HepG2 (cell line): Measurements from ENCODE around the gene S100A11. TPM values are rescaled to one million over a fixed set of nuclear protein-coding genes. Genes with fewer than 3 reads are reported as not detected.

ENCODE experiments used
- ATAC-seq: fragments of 200-7000 bp; cut with Tn5 transposase; 3 replicates; pipeline ENCODE4 v1.9.1; 2020; ENCODE audit warnings: mild to moderate bottlenecking, moderate library complexity
- BruUV-seq: library from RNA; stranded (reverse); fragments of 400-500 nt; replicated peaks from 2 replicates; lab custom pipeline; 2021; lab: Mats Ljungman, UMichigan
- CTCF ChIA-PET: fragments of 300-600 bp; formaldehyde crosslinking; extraction: SDS; loops from one replicate; lab custom pipeline; 2021; ENCODE audit warnings: low total read pairs, inconsistent platforms, low intra/inter-chr PET ratio; lab: Yijun Ruan, JAX
- POLR2A ChIA-PET: fragments of 350-600 bp; sonication (Branson Sonifier 250); formaldehyde crosslinking; loops from one replicate; lab custom pipeline; 2020; ENCODE audit warnings: antibody characterized with exemption, inconsistent platforms; lab: Yijun Ruan, JAX
- DNase-seq: peaks from one replicate; pipeline ENCODE4 v3.0.0-alpha.2; 2015; ENCODE audit warnings: low spot score
- FAIRE-seq: peaks from 3 replicates; lab custom pipeline; 2011; peaks lifted over from hg19 to GRCh38; lab: Jason Lieb, UNC
- H2AFZ ChIP-seq: one replicate; pipeline ENCODE4 v1.6.1; 2011; ENCODE audit warnings: low read length, inconsistent platforms
- H3K27ac ChIP-seq: fragments of 300-600 bp; 3 replicates; pipeline ENCODE4 v1.8.0; 2011; ENCODE audit warnings: mixed run types, mild to moderate bottlenecking, mixed read lengths, low read length, inconsistent platforms; ENCODE audit not compliant: insufficient read depth; ENCODE audit errors: extremely low read length
- H3K27me3 ChIP-seq, 2 experiments: fragments of 200-600 bp in 1 of 2; 2 replicates in 1 of 2; 3 replicates in 1 of 2; pipeline versions ENCODE4 v1.6.0 to v1.8.0; 2011; ENCODE audit warnings: low read length in 2 of 2, mild to moderate bottlenecking in 2 of 2, moderate library complexity in 2 of 2, inconsistent platforms in 1 of 2; ENCODE audit not compliant: insufficient read depth in 2 of 2, control insufficient read depth in 1 of 2
- H3K36me3 ChIP-seq, 2 experiments: fragments of 200-600 bp in 1 of 2; replicated peaks in 1 of 2; 2 replicates in 1 of 2; 3 replicates in 1 of 2; pipeline versions ENCODE4 v1.5.1 to v1.8.0; 2011; ENCODE audit warnings: low read length in 2 of 2, inconsistent platforms in 1 of 2; ENCODE audit not compliant: insufficient read depth in 2 of 2, control insufficient read depth in 1 of 2
- H3K4me1 ChIP-seq: 2 replicates; pipeline ENCODE4 v1.5.1; 2012; ENCODE audit warnings: low read length, inconsistent platforms; ENCODE audit not compliant: insufficient read depth
- H3K4me2 ChIP-seq: 2 replicates; pipeline ENCODE4 v1.6.0; 2011; ENCODE audit warnings: low read depth, low read length, inconsistent platforms
- H3K4me3 ChIP-seq, 3 experiments: fragments of 200-600 bp in 1 of 3; sonication (generic), shearing (Covaris generic) in 1 of 3; replicated peaks in 1 of 3; 2 replicates each; pipeline ENCODE4 v1.5.1; 2011 to 2016; ENCODE audit warnings: low read length in 3 of 3, inconsistent platforms in 2 of 3, low read depth in 2 of 3, mild to moderate bottlenecking in 2 of 3, control low read depth in 1 of 3, mixed read lengths in 1 of 3; ENCODE audit not compliant: insufficient read depth in 1 of 3
- H3K79me2 ChIP-seq: one replicate; pipeline ENCODE4 v1.6.1; 2011; ENCODE audit warnings: low read length, inconsistent platforms; ENCODE audit not compliant: insufficient read depth
- H3K9ac ChIP-seq: 2 replicates; pipeline ENCODE4 v1.6.0; 2011; ENCODE audit warnings: mild to moderate bottlenecking, low read depth, low read length, inconsistent platforms; ENCODE audit not compliant: insufficient read depth
- H3K9me3 ChIP-seq: 2 replicates; pipeline ENCODE4 v1.5.1; 2012; ENCODE audit warnings: mild to moderate bottlenecking, low read length
- H4K20me1 ChIP-seq: 2 replicates; pipeline ENCODE4 v1.6.0; 2011; ENCODE audit warnings: inconsistent platforms, mild to moderate bottlenecking, low read length, moderate library complexity; ENCODE audit not compliant: insufficient read depth
- AGO1 ChIP-seq: fragments of 200-400 bp; formaldehyde crosslinking; IDR thresholded peaks from 2 replicates; pipeline ENCODE4 v1.6.1; 2017; ENCODE audit warnings: mild to moderate bottlenecking, low read depth, low read length, moderate library complexity; ENCODE audit not compliant: poor library complexity, severe bottlenecking
- CEBPB ChIP-seq: IDR thresholded peaks from 2 replicates; pipeline ENCODE4 v1.6.1; 2011; ENCODE audit warnings: low read depth, low read length, improper control_type of control experiment, borderline replicate concordance
- EP300 ChIP-seq, 3 experiments: sonication (generic) in 1 of 3; formaldehyde crosslinking in 1 of 3; IDR thresholded peaks; 2 replicates each; pipeline versions ENCODE4 v1.5.1 to v1.6.1; 2011 to 2020; ENCODE audit warnings: low read depth in 2 of 3, low read length in 2 of 3, borderline replicate concordance in 1 of 3, improper control_type of control experiment in 1 of 3, mild to moderate bottlenecking in 1 of 3, missing genetic modification reagents in 1 of 3, moderate library complexity in 1 of 3
- FOXA1 ChIP-seq, 2 experiments: fragments of 450-650 bp in 1 of 2; sonication (generic) in 1 of 2; formaldehyde crosslinking in 1 of 2; IDR thresholded peaks; 2 replicates each; pipeline versions ENCODE4 v1.4.0 to v1.6.1; 2016 to 2020; ENCODE audit warnings: missing genetic modification reagents in 1 of 2
- PHF5A ChIP-seq: IDR thresholded peaks from one replicate; pipeline ENCODE4 v1.6.1; 2018; ENCODE audit warnings: low read depth, missing genetic modification reagents; ENCODE audit not compliant: unreplicated experiment
- PTBP1 ChIP-seq: fragments of 200-400 bp; formaldehyde crosslinking; IDR thresholded peaks from 2 replicates; pipeline ENCODE4 v1.6.1; 2018; ENCODE audit warnings: low read length, low read depth; ENCODE audit not compliant: poor library complexity, severe bottlenecking
- RBM39 ChIP-seq: fragments of 200-400 bp; formaldehyde crosslinking; IDR thresholded peaks from one replicate; pipeline ENCODE4 v1.6.1; 2018; ENCODE audit warnings: antibody characterized with exemption, mild to moderate bottlenecking, low read depth, low read length; ENCODE audit not compliant: poor library complexity, severe bottlenecking
- ZNF143 ChIP-seq: sonication (generic); formaldehyde crosslinking; IDR thresholded peaks from 2 replicates; pipeline ENCODE4 v1.4.0; 2020; ENCODE audit warnings: missing genetic modification reagents
- ZNF260 ChIP-seq: sonication (generic); formaldehyde crosslinking; IDR thresholded peaks from 2 replicates; pipeline ENCODE4 v1.4.0; 2020; ENCODE audit warnings: missing genetic modification reagents, low read depth, mild to moderate bottlenecking, borderline replicate concordance
- ZSCAN25 ChIP-seq: sonication (generic); formaldehyde crosslinking; IDR thresholded peaks from 2 replicates; pipeline ENCODE4 v1.8.0; 2022; ENCODE audit warnings: mild to moderate bottlenecking, missing genetic modification reagents
- WGBS: methylation state at CpG from one replicate; pipeline ENCODE4 v1.1.6; 2017; ENCODE audit warnings: low lambda C conversion rate; 5-methylcytosine and 5-hydroxymethylcytosine counted together
- in situ Hi-C: cut with HindIII; loops from 2 replicates; pipeline ENCODE4 v1.10.0; 2017; ENCODE audit warnings: low pct_unique_long_range_greater_than_20kb; ENCODE audit not compliant: extremely low pct_ligation_motif_present
- intact Hi-C: fragments of 100-400 bp; cut with micrococcal nuclease; formaldehyde crosslinking; loops from one replicate; pipeline ENCODE4 v1.10.0; 2022; ENCODE audit not compliant: unreplicated experiment
- polyA plus RNA-seq, 8 experiments: library from polyadenylated mRNA; depleted of rRNA in 3 of 8; stranded (reverse) in 7 of 8; unstranded in 1 of 8; fragments of >200 nt; fragmentation: Illumina TruSeq in 4 of 8; extraction: Trizol in 4 of 8; gene quantifications; 2 replicates each; pipeline versions ENCODE4 v1.2.1 to v1.2.3, GENCODE V29; 2011 to 2016; ENCODE audit warnings: low read depth in 4 of 8, missing spikeins in 1 of 8, mixed read lengths in 1 of 8; ENCODE audit not compliant: insufficient read depth in 1 of 8
- total RNA-seq, 5 experiments: library from RNA; depleted of rRNA; stranded (reverse); fragments of >200 nt; fragmentation: Illumina TruSeq; extraction: Trizol; gene quantifications; 2 replicates each; pipeline ENCODE4 v1.2.3, GENCODE V29; 2016; ENCODE audit warnings: low read depth in 1 of 5
- TF ChIP-seq, protein P1 (sequence below): sonication (generic); formaldehyde crosslinking; IDR thresholded peaks from 2 replicates; pipeline ENCODE4 v1.8.0; 2022; ENCODE audit warnings: missing genetic modification reagents, mild to moderate bottlenecking, moderate library complexity, borderline replicate concordance

The S100A11 gene
- total and polyA plus RNA-seq, 2 of the 13 experiments (the other 11 are each of a cell fraction or from before 2014, with no cell fraction given): 6.6 to 34.4 TPM

- FAIRE-seq: no peak
- in situ Hi-C loops: loop anchor here (5.0 to 10.0 kb wide), 2 partner anchors 134 to 391 kb away; no protein-coding TSS in a partner anchor
- no peaks in the 10 kb centered on the region for H3K36me3 ChIP-seq
- DNase-seq: no peak
- no peak for TF ChIP-seq RBM39
- TF ChIP-seq, all 625 proteins: peak for 0
- WGBS: 16% methylated on average over 12 of the region's 13 CpGs
- Histone ChIP-seq H3K4me1 (peaks cover 5% of the 10 kb centered on the region), H3K79me2 (no peaks in the 10 kb centered on the region), H3K4me3 (no peak overlapping the region), H3K4me2 (no peak overlapping the region), H2AFZ (no peak overlapping the region), H3K9me3 (no peaks in the 10 kb centered on the region), H4K20me1 (no peaks in the 10 kb centered on the region), H3K9ac (no peak overlapping the region), H3K27ac (no peak overlapping the region), H3K27me3 (peaks cover 6 to 11% of the 10 kb centered on the region in 2 experiments; a peak in 4 of 5 replicates)
- BruUV-seq: no TSS peak
- intact Hi-C loops: loop anchor here (2.0 to 10.0 kb wide), 2 partner anchors 291 to 405 kb away; no protein-coding TSS in a partner anchor
- ChIA-PET CTCF (interaction anchor here (1.5 to 3.5 kb wide), 2 partner anchors 132 to 388 kb away, joined by 5 to 26 read pairs; no protein-coding TSS in a partner anchor), POLR2A (no interaction called here)
- ATAC-seq: no peak
Measured at GRCh38 chr1:152053375-152053774, 16.6 kb upstream of the S100A11 start.

- DNase-seq (peak; percentile 64), ATAC-seq (peak; percentile 39), FAIRE-seq (peak; percentile 76)
- POLR2A ChIA-PET: no interaction called here
- H4K20me1 ChIP-seq: no peaks in the 10 kb centered on the region
- H3K4me2 ChIP-seq: no peak overlapping the region
- no peak overlapping the region for H2AFZ ChIP-seq
- 30% methylated on average over 11 of the region's 11 CpGs for WGBS
- intact Hi-C loops: loop anchor here (1.0 to 10.0 kb wide), 3 partner anchors 133 to 406 kb away; no protein-coding TSS in a partner anchor
- H3K27ac ChIP-seq: no peak overlapping the region
- CTCF ChIA-PET: interaction anchor here (1.5 to 3.5 kb wide), 2 partner anchors 133 to 389 kb away, joined by 5 to 26 read pairs; no protein-coding TSS in a partner anchor
- H3K4me3 ChIP-seq: no peak overlapping the region
- no peaks in the 10 kb centered on the region for H3K36me3 ChIP-seq
- H3K79me2 ChIP-seq: no peaks in the 10 kb centered on the region
- BruUV-seq: no TSS peak
- H3K9ac ChIP-seq: no peak overlapping the region
- peaks cover 8% of the 10 kb centered on the region for H3K4me1 ChIP-seq
- H3K9me3 ChIP-seq: no peaks in the 10 kb centered on the region
- in situ Hi-C loops: loop anchor here (5.0 to 10.0 kb wide), 2 partner anchors 135 to 392 kb away; no protein-coding TSS in a partner anchor
- H3K27me3 ChIP-seq: peaks cover 6 to 11% of the 10 kb centered on the region in 2 experiments; a peak in 4 of 5 replicates
- TF ChIP-seq PHF5A (CRISPR knock-in tag): no peak
- TF ChIP-seq EP300 (IDR thresholded peaks at IDR 0.05; ENCODE audit: low read depth in 2 of 2, low read length in 2 of 2): no peak
- no peak for TF ChIP-seq EP300 (CRISPR knock-in tag; IDR thresholded peaks at IDR 0.05; ENCODE audit: borderline replicate concordance)
- TF ChIP-seq FOXA1 (IDR thresholded peaks at IDR 0.05): no peak
- TF ChIP-seq FOXA1 (CRISPR knock-in tag; IDR thresholded peaks at IDR 0.05): no peak
- TF ChIP-seq, protein P1, sequence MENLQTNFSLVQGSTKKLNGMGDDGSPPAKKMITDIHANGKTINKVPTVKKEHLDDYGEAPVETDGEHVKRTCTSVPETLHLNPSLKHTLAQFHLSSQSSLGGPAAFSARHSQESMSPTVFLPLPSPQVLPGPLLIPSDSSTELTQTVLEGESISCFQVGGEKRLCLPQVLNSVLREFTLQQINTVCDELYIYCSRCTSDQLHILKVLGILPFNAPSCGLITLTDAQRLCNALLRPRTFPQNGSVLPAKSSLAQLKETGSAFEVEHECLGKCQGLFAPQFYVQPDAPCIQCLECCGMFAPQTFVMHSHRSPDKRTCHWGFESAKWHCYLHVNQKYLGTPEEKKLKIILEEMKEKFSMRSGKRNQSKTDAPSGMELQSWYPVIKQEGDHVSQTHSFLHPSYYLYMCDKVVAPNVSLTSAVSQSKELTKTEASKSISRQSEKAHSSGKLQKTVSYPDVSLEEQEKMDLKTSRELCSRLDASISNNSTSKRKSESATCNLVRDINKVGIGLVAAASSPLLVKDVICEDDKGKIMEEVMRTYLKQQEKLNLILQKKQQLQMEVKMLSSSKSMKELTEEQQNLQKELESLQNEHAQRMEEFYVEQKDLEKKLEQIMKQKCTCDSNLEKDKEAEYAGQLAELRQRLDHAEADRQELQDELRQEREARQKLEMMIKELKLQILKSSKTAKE: no peak
- no peak for TF ChIP-seq ZSCAN25 (CRISPR knock-in tag)
- TF ChIP-seq ZNF260 (CRISPR knock-in tag): no peak
- TF ChIP-seq PTBP1: no peak
- peak; percentile 70; the same call in 1 of the 2 replicates for TF ChIP-seq CEBPB
- TF ChIP-seq AGO1: no peak
- TF ChIP-seq ZNF143: no peak
Measured at GRCh38 chr1:152052606-152053005, 15.8 kb upstream of the S100A11 start.
